GM23338 (cell line): ENCODE results near the gene MAPK12. TPM values are rescaled to one million over a fixed set of nuclear protein-coding genes. Genes with fewer than 3 reads are reported as not detected.

Experiments
- ATAC-seq: fragments of 200-7000 bp; cut with Tn5 transposase; 3 replicates; pipeline ENCODE4 v1.9.1; 2020
- DNase-seq: peaks from one replicate; pipeline ENCODE4 v3.0.0-alpha.2; 2015; ENCODE audit warnings: low spot score
- H2AFZ ChIP-seq: fragments of 200-600 bp; sonication (generic); 2 replicates; pipeline ENCODE4 v1.8.0; 2016; ENCODE audit warnings: antibody characterized with exemption, mild to moderate bottlenecking, moderate library complexity
- H3F3A ChIP-seq: fragments of 200-600 bp; sonication (generic); replicated peaks from 2 replicates; pipeline ENCODE4 v1.8.0; 2017; ENCODE audit warnings: antibody characterized with exemption, mixed run types, low read depth
- H3K27ac ChIP-seq: fragments of 200-600 bp; sonication (generic); 2 replicates; pipeline ENCODE4 v1.6.1; 2016; ENCODE audit warnings: low read depth
- H3K27me3 ChIP-seq: fragments of 200-600 bp; sonication (generic); 2 replicates; pipeline ENCODE4 v1.8.0; 2016; ENCODE audit warnings: mild to moderate bottlenecking, mixed run types, moderate library complexity; ENCODE audit not compliant: insufficient read depth
- H3K36me3 ChIP-seq: fragments of 200-600 bp; sonication (generic); 2 replicates; pipeline ENCODE4 v1.8.0; 2016; ENCODE audit warnings: mild to moderate bottlenecking; ENCODE audit not compliant: insufficient read depth
- H3K4me1 ChIP-seq: fragments of 200-600 bp; sonication (generic); 2 replicates; pipeline ENCODE4 v1.8.0; 2016; ENCODE audit warnings: mild to moderate bottlenecking, moderate library complexity; ENCODE audit not compliant: insufficient read depth
- H3K4me2 ChIP-seq: fragments of 200-600 bp; sonication (generic); 2 replicates; pipeline ENCODE4 v1.7.1; 2017; ENCODE audit warnings: mixed run types
- H3K4me3 ChIP-seq: fragments of 200-600 bp; sonication (generic); 2 replicates; pipeline ENCODE4 v1.6.1; 2016; ENCODE audit warnings: mixed run types
- H3K79me2 ChIP-seq: fragments of 200-600 bp; sonication (generic); replicated peaks from 2 replicates; pipeline ENCODE4 v1.8.0; 2017; ENCODE audit warnings: mild to moderate bottlenecking; ENCODE audit not compliant: insufficient read depth
- H3K9me2 ChIP-seq: fragments of 200-600 bp; sonication (generic); 2 replicates; pipeline ENCODE4 v1.8.0; 2017; ENCODE audit not compliant: insufficient read depth
- H4K20me1 ChIP-seq: fragments of 200-600 bp; sonication (generic); replicated peaks from 2 replicates; pipeline ENCODE4 v1.8.0; 2017; ENCODE audit warnings: mild to moderate bottlenecking; ENCODE audit not compliant: insufficient read depth
- H3K27ac Mint-ChIP-seq: 2 replicates; pipeline ENCODE4 v1.8.0; 2020; ENCODE audit warnings: inconsistent platforms, mild to moderate bottlenecking, moderate library complexity, mixed read lengths
- H3K27me3 Mint-ChIP-seq: 3 replicates; pipeline ENCODE4 v1.8.0; 2022; ENCODE audit warnings: low read depth, mild to moderate bottlenecking, moderate library complexity, mixed read lengths, inconsistent platforms; ENCODE audit not compliant: insufficient read depth, poor library complexity
- H3K36me3 Mint-ChIP-seq: 3 replicates; pipeline ENCODE4 v1.8.0; 2021; ENCODE audit warnings: low read depth, mild to moderate bottlenecking, inconsistent platforms, moderate library complexity, mixed read lengths
- H3K4me1 Mint-ChIP-seq: 3 replicates; pipeline ENCODE4 v1.8.0; 2020; ENCODE audit warnings: mild to moderate bottlenecking, inconsistent platforms, mixed read lengths
- H3K4me3 Mint-ChIP-seq: 3 replicates; pipeline ENCODE4 v1.8.0; 2021; ENCODE audit warnings: moderate library complexity, mild to moderate bottlenecking, inconsistent platforms, mixed read lengths
- H3K9me3 Mint-ChIP-seq: 3 replicates; pipeline ENCODE4 v1.8.0; 2020; ENCODE audit warnings: moderate library complexity, mild to moderate bottlenecking, inconsistent platforms, mixed read lengths
- EZH2phosphoT487 ChIP-seq: fragments of 200-600 bp; sonication (generic); IDR thresholded peaks from one replicate; pipeline ENCODE4 v1.8.1; 2018; ENCODE audit warnings: antibody characterized with exemption; ENCODE audit not compliant: unreplicated experiment
- NANOG ChIP-seq: IDR thresholded peaks from 2 replicates; pipeline ENCODE4 v1.6.1; 2016; ENCODE audit warnings: antibody characterized with exemption, borderline replicate concordance
- POLR2AphosphoS5 ChIP-seq: IDR thresholded peaks from 2 replicates; pipeline ENCODE4 v1.6.1; 2016; ENCODE audit warnings: antibody characterized with exemption, low read depth
- polyA plus RNA-seq: library from polyadenylated mRNA; unstranded; fragments of >200 nt; fragmentation: Nextera tagmentation; extraction: Ambion mirVana; gene quantifications from 2 replicates; pipeline ENCODE4 v1.2.1, GENCODE V29; 2016
- total RNA-seq: library from RNA; depleted of rRNA; stranded (reverse); fragments of >200 nt; shearing (Covaris generic); gene quantifications from 2 replicates; pipeline ENCODE4 v1.2.3, GENCODE V29; 2014
- TF ChIP-seq, protein P1 (sequence below): fragments of 250-450 bp; sonication (Bioruptor Pico); IDR thresholded peaks from 2 replicates; pipeline ENCODE4 v1.5.0; 2020; ENCODE audit warnings: mild to moderate bottlenecking, moderate library complexity
- TF ChIP-seq, protein P2 (sequence below): IDR thresholded peaks from 2 replicates; pipeline ENCODE4 v1.6.1; 2016; ENCODE audit warnings: antibody characterized with exemption

MAPK12 gene
- total and polyA plus RNA-seq, 2 experiments from 2014 or later: 10.4 to 26.1 TPM

DNA sequence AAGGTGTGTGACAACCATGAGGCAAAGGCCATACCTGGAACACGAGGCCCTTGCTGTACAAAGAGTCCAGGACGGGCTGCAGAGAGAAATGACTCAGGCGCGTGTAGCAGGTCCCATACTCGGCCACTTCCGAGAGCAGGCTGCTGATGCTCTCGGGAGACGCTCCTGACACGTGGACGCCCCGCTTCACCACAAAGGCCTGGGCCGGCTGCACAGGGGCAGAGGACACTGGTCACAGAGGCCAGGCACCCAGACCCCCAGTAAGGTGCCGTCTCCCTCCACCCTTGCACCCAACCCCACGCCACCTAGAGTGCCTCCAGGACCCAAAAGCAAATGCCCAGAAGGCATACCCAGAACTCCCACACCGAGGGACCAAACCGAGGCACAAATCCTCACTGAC is 32.1 kb downstream of the MAPK12 start:
- Histone ChIP-seq H3K9me2 (no peaks in the 10 kb centered on the region), H3K4me1 (no peaks in the 10 kb centered on the region), H3F3A (0 out of 2 replicates have a peak, but pooled peaks cover 3% of the 10 kb centered on the region), H3K79me2 (0 out of 2 replicates have a peak, but pooled peaks cover 3% of the 10 kb centered on the region), H3K4me3 (no peak overlapping the region), H3K27me3 (no peaks in the 10 kb centered on the region), H2AFZ (no peak overlapping the region), H3K4me2 (no peak overlapping the region), H3K27ac (no peak overlapping the region), H4K20me1 (peaks cover 4% of the 10 kb centered on the region), H3K36me3 (no peaks in the 10 kb centered on the region)
- Mint-ChIP-seq H3K9me3 (peaks cover 3% of the 10 kb centered on the region; the same call in 1 of the 3 replicates), H3K36me3 (peaks cover 13% of the 10 kb centered on the region), H3K4me1 (no peaks in the 10 kb centered on the region), H3K27me3 (peaks cover 11% of the 10 kb centered on the region), H3K4me3 (no peak overlapping the region), H3K27ac (no peak overlapping the region)
- ATAC-seq: no peak
- no peak for DNase-seq
- no peak for TF ChIP-seq EZH2phosphoT487
- TF ChIP-seq, protein P1, sequence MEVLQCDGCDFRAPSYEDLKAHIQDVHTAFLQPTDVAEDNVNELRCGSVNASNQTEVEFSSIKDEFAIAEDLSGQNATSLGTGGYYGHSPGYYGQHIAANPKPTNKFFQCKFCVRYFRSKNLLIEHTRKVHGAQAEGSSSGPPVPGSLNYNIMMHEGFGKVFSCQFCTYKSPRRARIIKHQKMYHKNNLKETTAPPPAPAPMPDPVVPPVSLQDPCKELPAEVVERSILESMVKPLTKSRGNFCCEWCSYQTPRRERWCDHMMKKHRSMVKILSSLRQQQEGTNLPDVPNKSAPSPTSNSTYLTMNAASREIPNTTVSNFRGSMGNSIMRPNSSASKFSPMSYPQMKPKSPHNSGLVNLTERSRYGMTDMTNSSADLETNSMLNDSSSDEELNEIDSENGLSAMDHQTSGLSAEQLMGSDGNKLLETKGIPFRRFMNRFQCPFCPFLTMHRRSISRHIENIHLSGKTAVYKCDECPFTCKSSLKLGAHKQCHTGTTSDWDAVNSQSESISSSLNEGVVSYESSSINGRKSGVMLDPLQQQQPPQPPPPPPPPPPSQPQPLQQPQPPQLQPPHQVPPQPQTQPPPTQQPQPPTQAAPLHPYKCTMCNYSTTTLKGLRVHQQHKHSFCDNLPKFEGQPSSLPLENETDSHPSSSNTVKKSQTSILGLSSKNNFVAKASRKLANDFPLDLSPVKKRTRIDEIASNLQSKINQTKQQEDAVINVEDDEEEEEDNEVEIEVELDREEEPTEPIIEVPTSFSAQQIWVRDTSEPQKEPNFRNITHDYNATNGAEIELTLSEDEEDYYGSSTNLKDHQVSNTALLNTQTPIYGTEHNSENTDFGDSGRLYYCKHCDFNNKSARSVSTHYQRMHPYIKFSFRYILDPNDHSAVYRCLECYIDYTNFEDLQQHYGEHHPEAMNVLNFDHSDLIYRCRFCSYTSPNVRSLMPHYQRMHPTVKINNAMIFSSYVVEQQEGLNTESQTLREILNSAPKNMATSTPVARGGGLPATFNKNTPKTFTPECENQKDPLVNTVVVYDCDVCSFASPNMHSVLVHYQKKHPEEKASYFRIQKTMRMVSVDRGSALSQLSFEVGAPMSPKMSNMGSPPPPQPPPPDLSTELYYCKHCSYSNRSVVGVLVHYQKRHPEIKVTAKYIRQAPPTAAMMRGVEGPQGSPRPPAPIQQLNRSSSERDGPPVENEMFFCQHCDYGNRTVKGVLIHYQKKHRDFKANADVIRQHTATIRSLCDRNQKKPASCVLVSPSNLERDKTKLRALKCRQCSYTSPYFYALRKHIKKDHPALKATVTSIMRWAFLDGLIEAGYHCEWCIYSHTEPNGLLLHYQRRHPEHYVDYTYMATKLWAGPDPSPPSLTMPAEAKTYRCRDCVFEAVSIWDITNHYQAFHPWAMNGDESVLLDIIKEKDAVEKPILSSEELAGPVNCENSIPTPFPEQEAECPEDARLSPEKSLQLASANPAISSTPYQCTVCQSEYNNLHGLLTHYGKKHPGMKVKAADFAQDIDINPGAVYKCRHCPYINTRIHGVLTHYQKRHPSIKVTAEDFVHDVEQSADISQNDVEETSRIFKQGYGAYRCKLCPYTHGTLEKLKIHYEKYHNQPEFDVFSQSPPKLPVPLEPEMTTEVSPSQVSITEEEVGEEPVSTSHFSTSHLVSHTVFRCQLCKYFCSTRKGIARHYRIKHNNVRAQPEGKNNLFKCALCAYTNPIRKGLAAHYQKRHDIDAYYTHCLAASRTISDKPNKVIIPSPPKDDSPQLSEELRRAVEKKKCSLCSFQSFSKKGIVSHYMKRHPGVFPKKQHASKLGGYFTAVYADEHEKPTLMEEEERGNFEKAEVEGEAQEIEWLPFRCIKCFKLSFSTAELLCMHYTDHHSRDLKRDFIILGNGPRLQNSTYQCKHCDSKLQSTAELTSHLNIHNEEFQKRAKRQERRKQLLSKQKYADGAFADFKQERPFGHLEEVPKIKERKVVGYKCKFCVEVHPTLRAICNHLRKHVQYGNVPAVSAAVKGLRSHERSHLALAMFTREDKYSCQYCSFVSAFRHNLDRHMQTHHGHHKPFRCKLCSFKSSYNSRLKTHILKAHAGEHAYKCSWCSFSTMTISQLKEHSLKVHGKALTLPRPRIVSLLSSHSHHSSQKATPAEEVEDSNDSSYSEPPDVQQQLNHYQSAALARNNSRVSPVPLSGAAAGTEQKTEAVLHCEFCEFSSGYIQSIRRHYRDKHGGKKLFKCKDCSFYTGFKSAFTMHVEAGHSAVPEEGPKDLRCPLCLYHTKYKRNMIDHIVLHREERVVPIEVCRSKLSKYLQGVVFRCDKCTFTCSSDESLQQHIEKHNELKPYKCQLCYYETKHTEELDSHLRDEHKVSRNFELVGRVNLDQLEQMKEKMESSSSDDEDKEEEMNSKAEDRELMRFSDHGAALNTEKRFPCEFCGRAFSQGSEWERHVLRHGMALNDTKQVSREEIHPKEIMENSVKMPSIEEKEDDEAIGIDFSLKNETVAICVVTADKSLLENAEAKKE: no peak

DNA sequence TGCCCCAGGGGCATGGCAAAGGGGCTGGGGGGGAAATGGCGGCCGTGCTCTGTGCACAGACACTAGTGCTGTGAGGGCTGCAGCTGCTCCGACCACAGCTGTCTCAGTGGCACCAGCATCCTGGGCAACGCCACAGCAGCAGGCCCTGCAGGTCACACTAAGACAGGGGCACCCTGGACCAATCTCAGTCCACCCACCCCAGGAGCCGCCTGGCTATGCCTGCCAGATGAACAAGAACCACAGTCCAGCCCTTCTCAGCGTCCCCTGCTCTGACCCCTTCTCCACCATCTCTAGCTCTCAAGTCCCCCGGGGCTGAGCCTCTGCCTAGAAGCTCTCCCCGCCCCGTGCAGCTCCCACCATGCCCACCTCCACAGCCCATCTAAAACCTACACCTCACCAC is 33.1 kb downstream of the MAPK12 start:
- H3K9me2 ChIP-seq: no peaks in the 10 kb centered on the region
- H3K4me1 ChIP-seq: no peaks in the 10 kb centered on the region
- H3F3A ChIP-seq: 0 out of 2 replicates have a peak, but pooled peaks cover 3% of the 10 kb centered on the region
- no peak overlapping the region for H3K4me3 ChIP-seq
- DNase-seq: no peak
- ATAC-seq: no peak
- H3K27me3 ChIP-seq: no peaks in the 10 kb centered on the region
- H3K79me2 ChIP-seq: 0 out of 2 replicates have a peak, but pooled peaks cover 2% of the 10 kb centered on the region
- Mint-ChIP-seq H3K36me3 (peaks cover 15% of the 10 kb centered on the region), H3K4me3 (no peak overlapping the region), H3K27me3 (peaks cover 8% of the 10 kb centered on the region), H3K27ac (no peak overlapping the region; the same call in 1 of the 2 replicates), H3K4me1 (no peaks in the 10 kb centered on the region), H3K9me3 (no peaks in the 10 kb centered on the region)
- H4K20me1 ChIP-seq: peaks cover 9% of the 10 kb centered on the region
- no peak overlapping the region for H3K27ac ChIP-seq
- H2AFZ ChIP-seq: no peak overlapping the region
- H3K36me3 ChIP-seq: no peaks in the 10 kb centered on the region
- no peak overlapping the region for H3K4me2 ChIP-seq
- no peak for TF ChIP-seq NANOG
- TF ChIP-seq, protein P2, sequence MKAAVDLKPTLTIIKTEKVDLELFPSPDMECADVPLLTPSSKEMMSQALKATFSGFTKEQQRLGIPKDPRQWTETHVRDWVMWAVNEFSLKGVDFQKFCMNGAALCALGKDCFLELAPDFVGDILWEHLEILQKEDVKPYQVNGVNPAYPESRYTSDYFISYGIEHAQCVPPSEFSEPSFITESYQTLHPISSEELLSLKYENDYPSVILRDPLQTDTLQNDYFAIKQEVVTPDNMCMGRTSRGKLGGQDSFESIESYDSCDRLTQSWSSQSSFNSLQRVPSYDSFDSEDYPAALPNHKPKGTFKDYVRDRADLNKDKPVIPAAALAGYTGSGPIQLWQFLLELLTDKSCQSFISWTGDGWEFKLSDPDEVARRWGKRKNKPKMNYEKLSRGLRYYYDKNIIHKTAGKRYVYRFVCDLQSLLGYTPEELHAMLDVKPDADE: no peak
- no peak for TF ChIP-seq POLR2AphosphoS5
- TF ChIP-seq, protein P1: no peak
- no peak for TF ChIP-seq EZH2phosphoT487
